Right lobe of liver (tissue), 6 donors: ENCODE results near the gene GGTLC2. TPM values are rescaled to one million over a fixed set of nuclear protein-coding genes. Genes with fewer than 3 reads are reported as not detected.

ENCODE experiments used
- ATAC-seq, 4 donors: fragments of 200-7000 bp; cut with Tn5 transposase; one replicate each; pipeline ENCODE4 v1.9.1; 2020; ENCODE audit warnings: mild to moderate bottlenecking in 4 of 4, moderate library complexity in 4 of 4
- DNase-seq, 3 donors: peaks; one replicate each; pipeline ENCODE4 v3.0.0-alpha.2; 2020
- H3K27ac ChIP-seq, 3 donors: fragments of 200-600 bp; one replicate each; pipeline ENCODE4 v1.8.0; 2022
- H3K27me3 ChIP-seq, 2 donors: fragments of 200-600 bp; one replicate each; pipeline ENCODE4 v1.8.0; 2022
- H3K36me3 ChIP-seq, 4 donors: fragments of 200-600 bp; sonication (generic) in 1 of 4; one replicate each; pipeline versions ENCODE4 v1.5.1 to v1.8.0; 2017 to 2022; ENCODE audit warnings: control low read depth in 1 of 4
- H3K4me1 ChIP-seq, 4 donors: fragments of 200-600 bp; sonication (generic) in 1 of 4; one replicate each; pipeline versions ENCODE4 v1.5.1 to v1.8.0; 2017 to 2022; ENCODE audit warnings: control low read depth in 1 of 4
- H3K4me3 ChIP-seq, 3 donors: fragments of 200-600 bp; one replicate each; pipeline ENCODE4 v1.8.0; 2022
- H3K9me3 ChIP-seq, 4 donors: fragments of 200-600 bp; sonication (generic) in 1 of 4; one replicate each; pipeline versions ENCODE4 v1.5.1 to v1.8.0; 2017 to 2022; ENCODE audit warnings: control low read depth in 1 of 4
- POLR2A ChIP-seq: fragments of 450-650 bp; IDR thresholded peaks from one replicate; pipeline ENCODE4 v1.6.1; 2017; ENCODE audit warnings: antibody characterized with exemption, mild to moderate bottlenecking
- WGBS: methylation state at CpG from one replicate; pipeline ENCODE4 v1.1.6; 2018; ENCODE audit warnings: low coverage, low lambda C conversion rate; ENCODE audit not compliant: insufficient coverage; ENCODE audit errors: missing lambda C conversion rate; 5-methylcytosine and 5-hydroxymethylcytosine counted together
- intact Hi-C, 2 donors: fragments of 100-400 bp; cut with DNase I; formaldehyde crosslinking; loops; one replicate each; pipeline versions ENCODE4 v1.11.2 to v1.14.1; 2022
- total RNA-seq, 6 experiments: library from RNA; depleted of rRNA in 2 of 6; stranded (reverse); fragments of >200 nt in 2 of 6; fragmentation: NEBNext Ultra II Directional in 3 of 6; extraction: Animal tissue kit (Norgen Biotek cat#: 25700) in 3 of 6; gene quantifications; one replicate each; pipeline versions ENCODE4 v1.1.0 to v1.2.4, GENCODE V29; 2016 to 2023
- TF ChIP-seq, protein P1 (sequence below), 4 donors: fragments of 200-600 bp in 3 of 4; fragments of 450-650 bp in 1 of 4; IDR thresholded peaks; one replicate each; pipeline versions ENCODE4 v1.5.1 to v1.8.0; 2016 to 2022; ENCODE audit warnings: antibody characterized with exemption in 4 of 4, mild to moderate bottlenecking in 2 of 4
- donor health status: DM: no; HTN: yes; CAD: no.
- donor health status: DM: no; HTN: no; CAD: no.
- donor health status: DM: no; HTN: no; CAD: no.
- donor health status: DM: no; HTN: yes; CAD: no.
- donor health status: DM: no; HTN: yes; CAD: no.

GGTLC2 gene
- total RNA-seq, 6 experiments from 2014 or later = not detected

DNA sequence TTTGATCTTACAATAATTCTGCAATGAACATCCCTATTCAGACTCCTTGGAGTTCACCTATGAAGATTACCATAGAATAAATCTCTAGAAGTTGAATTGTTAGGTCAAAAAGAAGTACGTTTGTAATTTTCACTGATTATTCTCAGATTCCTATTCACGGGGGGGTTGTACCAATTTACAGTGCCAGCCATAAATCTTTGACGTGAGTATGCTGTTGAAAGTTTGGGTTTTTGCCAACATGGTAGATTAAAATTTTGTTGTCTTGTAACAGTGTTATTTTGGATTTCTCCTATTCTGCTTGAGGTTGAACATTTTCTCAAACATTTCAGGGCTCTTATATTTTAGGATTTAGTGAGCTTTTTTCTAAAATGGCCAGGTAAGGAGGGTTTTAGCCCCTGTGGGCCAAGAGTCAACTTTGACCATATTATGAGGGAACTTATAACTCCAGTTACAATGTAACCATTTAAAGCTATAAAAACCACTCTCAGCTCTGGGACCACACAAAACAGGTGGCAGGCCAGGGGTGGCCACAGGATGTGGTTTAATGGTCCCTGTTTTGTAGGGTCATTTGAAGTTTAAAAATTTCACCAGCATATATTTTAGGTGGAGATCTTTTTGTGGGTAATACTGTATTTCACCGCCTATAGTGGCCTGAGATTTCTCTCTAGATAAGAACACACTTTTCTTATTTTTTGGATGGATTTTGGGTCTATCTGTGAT lies 25.8 kb downstream of the GGTLC2 start:
- no peak for DNase-seq
- no peak overlapping the region for H3K27ac ChIP-seq
- no peaks in the 10 kb centered on the region for H3K27me3 ChIP-seq
- H3K4me3 ChIP-seq = no peak overlapping the region
- H3K36me3 ChIP-seq = no peaks in the 10 kb centered on the region
- no peak for ATAC-seq
- intact Hi-C loops = no loop called here
- WGBS = 70% methylated on average over 4 of the region's 4 CpGs
- H3K4me1 ChIP-seq = no peaks in the 10 kb centered on the region
- H3K9me3 ChIP-seq = peaks cover 0 to 8% (median 0%) of the 10 kb centered on the region in 4 donors
- no peak for TF ChIP-seq POLR2A
- TF ChIP-seq, protein P1, sequence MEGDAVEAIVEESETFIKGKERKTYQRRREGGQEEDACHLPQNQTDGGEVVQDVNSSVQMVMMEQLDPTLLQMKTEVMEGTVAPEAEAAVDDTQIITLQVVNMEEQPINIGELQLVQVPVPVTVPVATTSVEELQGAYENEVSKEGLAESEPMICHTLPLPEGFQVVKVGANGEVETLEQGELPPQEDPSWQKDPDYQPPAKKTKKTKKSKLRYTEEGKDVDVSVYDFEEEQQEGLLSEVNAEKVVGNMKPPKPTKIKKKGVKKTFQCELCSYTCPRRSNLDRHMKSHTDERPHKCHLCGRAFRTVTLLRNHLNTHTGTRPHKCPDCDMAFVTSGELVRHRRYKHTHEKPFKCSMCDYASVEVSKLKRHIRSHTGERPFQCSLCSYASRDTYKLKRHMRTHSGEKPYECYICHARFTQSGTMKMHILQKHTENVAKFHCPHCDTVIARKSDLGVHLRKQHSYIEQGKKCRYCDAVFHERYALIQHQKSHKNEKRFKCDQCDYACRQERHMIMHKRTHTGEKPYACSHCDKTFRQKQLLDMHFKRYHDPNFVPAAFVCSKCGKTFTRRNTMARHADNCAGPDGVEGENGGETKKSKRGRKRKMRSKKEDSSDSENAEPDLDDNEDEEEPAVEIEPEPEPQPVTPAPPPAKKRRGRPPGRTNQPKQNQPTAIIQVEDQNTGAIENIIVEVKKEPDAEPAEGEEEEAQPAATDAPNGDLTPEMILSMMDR (IDR thresholded peaks at IDR 0.05) = no peak

DNA sequence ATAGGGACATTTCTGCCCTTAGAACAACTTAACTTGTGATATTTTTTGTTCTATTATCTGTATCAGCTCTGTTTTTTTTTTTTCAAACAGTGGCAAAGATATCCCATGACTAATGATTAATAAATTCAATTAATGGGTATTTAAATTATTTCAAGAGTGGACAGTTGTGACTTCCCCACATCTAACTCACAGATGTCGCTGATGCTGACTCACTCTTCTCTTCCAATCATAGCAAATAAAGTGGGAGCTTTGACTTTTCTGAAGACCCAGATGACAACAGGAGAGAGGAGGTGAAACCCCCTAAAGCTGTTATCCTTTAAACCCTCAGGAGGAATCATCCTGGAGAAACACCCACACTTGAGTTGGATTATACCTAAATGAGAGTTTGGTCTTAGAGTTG lies 27.1 kb downstream of the GGTLC2 start:
- intact Hi-C loops = no loop called here
- H3K36me3 ChIP-seq = no peaks in the 10 kb centered on the region
- no peak for ATAC-seq
- no peaks in the 10 kb centered on the region for H3K4me1 ChIP-seq
- H3K27ac ChIP-seq = no peak overlapping the region
- 90% methylated on average over 1 of the region's 1 CpG for WGBS
- TF ChIP-seq, protein P1 (IDR thresholded peaks at IDR 0.05) = no peak
- no peak for TF ChIP-seq POLR2A
- H3K27me3 ChIP-seq = no peaks in the 10 kb centered on the region
- peaks cover 0 to 8% (median 0%) of the 10 kb centered on the region in 4 donors for H3K9me3 ChIP-seq
- no peak for DNase-seq
- H3K4me3 ChIP-seq = no peak overlapping the region

DNA sequence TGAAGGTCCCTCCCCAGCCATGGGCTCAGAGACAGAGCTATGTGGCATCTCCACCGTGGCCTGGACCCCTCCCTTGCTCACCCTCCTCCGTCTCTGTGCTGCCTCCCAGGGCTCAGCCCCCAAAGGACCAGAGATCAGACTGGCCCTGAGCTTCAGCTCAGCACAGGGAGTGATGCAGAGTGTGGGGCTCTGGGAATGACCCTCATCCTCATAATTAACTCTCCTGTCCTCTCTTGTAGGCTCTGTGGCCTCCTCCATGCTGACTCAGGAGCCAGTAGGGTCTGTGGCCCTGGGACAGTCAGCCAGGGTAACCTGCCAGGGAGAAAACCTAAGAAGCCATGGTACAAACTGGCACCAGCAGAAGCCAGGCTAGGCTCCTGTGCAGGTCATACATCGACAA lies 28.7 kb downstream of the GGTLC2 start:
- TF ChIP-seq POLR2A = no peak
- TF ChIP-seq, protein P1 (IDR thresholded peaks at IDR 0.05) = no peak
- 40% methylated on average over 1 of the region's 3 CpGs for WGBS
- H3K9me3 ChIP-seq = peaks cover 0 to 8% (median 0%) of the 10 kb centered on the region in 4 donors
- DNase-seq (no peak), ATAC-seq (no peak)
- H3K4me3 ChIP-seq = no peak overlapping the region
- H3K27me3 ChIP-seq = no peaks in the 10 kb centered on the region
- H3K4me1 ChIP-seq = no peaks in the 10 kb centered on the region
- H3K36me3 ChIP-seq = no peaks in the 10 kb centered on the region
- intact Hi-C loops = no loop called here
- no peak overlapping the region for H3K27ac ChIP-seq

DNA sequence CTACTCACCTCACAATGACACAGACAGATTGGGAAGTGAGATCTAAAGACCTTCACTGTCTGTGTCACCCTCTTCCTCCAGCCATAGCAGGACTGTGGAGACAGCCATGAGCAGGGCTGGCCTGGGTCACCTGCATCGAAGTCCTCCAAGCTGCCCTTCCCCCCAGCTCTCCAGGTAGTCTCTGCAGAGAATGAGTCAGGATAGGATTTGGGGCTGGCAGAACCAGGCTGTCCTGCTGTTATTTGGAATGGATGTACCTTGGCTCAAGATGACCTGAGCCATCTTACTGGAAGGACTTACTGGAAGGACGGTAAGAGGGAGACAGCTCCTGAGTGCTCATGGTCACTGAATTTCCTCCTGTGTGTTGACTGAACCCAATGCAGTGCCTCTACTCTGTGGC lies 29.2 kb downstream of the GGTLC2 start:
- no peak overlapping the region for H3K4me3 ChIP-seq
- H3K27ac ChIP-seq = no peak overlapping the region
- intact Hi-C loops = no loop called here
- no peaks in the 10 kb centered on the region for H3K4me1 ChIP-seq
- 80% methylated on average over 1 of the region's 2 CpGs for WGBS
- DNase-seq = no peak
- peaks cover 0 to 8% (median 0%) of the 10 kb centered on the region in 4 donors for H3K9me3 ChIP-seq
- no peaks in the 10 kb centered on the region for H3K36me3 ChIP-seq
- ATAC-seq = no peak
- no peaks in the 10 kb centered on the region for H3K27me3 ChIP-seq
- TF ChIP-seq, protein P1 (IDR thresholded peaks at IDR 0.05) = no peak
- no peak for TF ChIP-seq POLR2A
